Testis (tissue), 2 donors: ENCODE data around the gene AHCYL2.

Experiments used
- CTCF ChIP-seq, 3 experiments: fragments of 450-650 bp in 2 of 3; fragments of 200-600 bp in 1 of 3; sonication (generic) in 1 of 3; IDR thresholded peaks; one replicate each; pipeline ENCODE4 v1.5.1; 2016 to 2019; ENCODE audit warnings: antibody characterized with exemption in 3 of 3, mild to moderate bottlenecking in 2 of 3, moderate library complexity in 1 of 3
- POLR2A ChIP-seq: fragments of 450-650 bp; IDR thresholded peaks from one replicate; pipeline ENCODE4 v1.6.1; 2017; ENCODE audit warnings: antibody characterized with exemption, mild to moderate bottlenecking, moderate library complexity

GRCh38 chr7:129208667-129209066 lies 16.2 kb upstream of the AHCYL2 start:
- TF ChIP-seq POLR2A, result no peak
- TF ChIP-seq CTCF (IDR thresholded peaks at IDR 0.05), result no peak
